Tibial nerve (tissue), 4 donors: Measurements from ENCODE around the gene B9D1. TPM values are rescaled to one million over a fixed set of nuclear protein-coding genes. Genes with fewer than 3 reads are reported as not detected.

ENCODE experiments used
- DNase-seq, 2 donors: peaks; one replicate each; pipeline ENCODE4 v3.0.0-alpha.2; 2019; ENCODE audit warnings: low spot score in 2 of 2
- H3K27ac ChIP-seq, 4 donors: fragments of 200-600 bp; sonication (generic) in 3 of 4; one replicate each; pipeline ENCODE4 v1.5.1; 2017 to 2019; ENCODE audit warnings: mild to moderate bottlenecking in 1 of 4
- H3K27me3 ChIP-seq, 2 donors: fragments of 200-600 bp; sonication (generic) in 1 of 2; one replicate each; pipeline versions ENCODE4 v1.5.1 to v1.6.0; 2017 to 2019
- H3K36me3 ChIP-seq, 3 donors: fragments of 200-600 bp; sonication (generic); one replicate each; pipeline ENCODE4 v1.5.1; 2018 to 2019
- H3K4me1 ChIP-seq, 4 donors: fragments of 200-600 bp; sonication (generic) in 3 of 4; one replicate each; pipeline ENCODE4 v1.5.1; 2017 to 2019
- H3K4me3 ChIP-seq, 4 donors: fragments of 200-600 bp; sonication (generic) in 3 of 4; one replicate each; pipeline ENCODE4 v1.5.1; 2017 to 2019; ENCODE audit warnings: mild to moderate bottlenecking in 1 of 4, moderate library complexity in 1 of 4
- H3K9me3 ChIP-seq, 4 donors: fragments of 200-600 bp; sonication (generic) in 3 of 4; one replicate each; pipeline ENCODE4 v1.5.1; 2017 to 2019
- EP300 ChIP-seq, 2 donors: sonication (generic); formaldehyde crosslinking; IDR thresholded peaks; one replicate each; pipeline ENCODE4 v1.6.1; 2017; ENCODE audit warnings: antibody characterized with exemption in 2 of 2, mild to moderate bottlenecking in 1 of 2
- POLR2A ChIP-seq, 2 donors: fragments of 450-650 bp; IDR thresholded peaks; one replicate each; pipeline ENCODE4 v1.6.1; 2017; ENCODE audit warnings: antibody characterized with exemption in 2 of 2, mild to moderate bottlenecking in 2 of 2, moderate library complexity in 2 of 2
- WGBS, 2 donors: methylation state at CpG; one replicate each; pipeline ENCODE4 v1.1.5; 2018; 5-methylcytosine and 5-hydroxymethylcytosine counted together
- total RNA-seq, 4 donors: library from RNA; depleted of rRNA; stranded (reverse); fragments of >200 nt; gene quantifications; one replicate each; pipeline ENCODE4 v1.1.0, GENCODE V29; 2016
- TF ChIP-seq, protein P1 (sequence below), 5 experiments: fragments of 200-600 bp in 3 of 5; fragments of 450-650 bp in 2 of 5; sonication (generic) in 3 of 5; IDR thresholded peaks; one replicate each; pipeline ENCODE4 v1.5.1; 2016 to 2019; ENCODE audit warnings: antibody characterized with exemption in 5 of 5, mild to moderate bottlenecking in 3 of 5, moderate library complexity in 2 of 5

The B9D1 gene
- total RNA-seq, 4 donors from 2014 or later = 21.6 to 65.4 (median 43.4) TPM

DNA sequence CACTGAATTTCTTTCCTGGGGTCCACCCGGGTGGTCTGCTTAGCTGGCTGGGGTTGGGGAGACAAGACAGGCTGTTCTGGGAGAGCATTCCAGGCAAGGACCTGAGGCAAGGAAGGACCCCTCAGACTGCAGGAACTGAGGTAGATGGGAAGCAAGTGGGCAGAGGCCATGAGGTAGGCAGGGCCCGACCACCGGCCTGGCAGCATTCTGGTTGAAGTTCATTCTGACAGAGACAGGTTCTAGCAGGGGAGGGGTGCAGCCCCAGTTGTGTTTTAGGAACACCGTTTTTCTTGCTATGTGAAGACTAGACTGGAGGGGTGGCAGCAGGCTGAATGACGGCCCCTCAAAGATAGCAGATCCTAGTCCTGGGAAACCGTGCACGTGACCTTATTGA lies 17.5 kb downstream of the B9D1 start:
- Histone ChIP-seq H3K4me3 (no peak overlapping the region), H3K4me1 (peaks cover 0 to 59% (median 25%) of the 10 kb centered on the region in 4 donors), H3K36me3 (peaks cover 0 to 3% (median 0%) of the 10 kb centered on the region in 3 donors), H3K27me3 (no peaks in the 10 kb centered on the region), H3K27ac (peak overlapping the region in 2 of 4 donors; percentile 36 to 83), H3K9me3 (no peaks in the 10 kb centered on the region)
- no peak for TF ChIP-seq POLR2A (IDR thresholded peaks at IDR 0.05)
- TF ChIP-seq EP300 (IDR thresholded peaks at IDR 0.05) = no peak
- TF ChIP-seq, protein P1, sequence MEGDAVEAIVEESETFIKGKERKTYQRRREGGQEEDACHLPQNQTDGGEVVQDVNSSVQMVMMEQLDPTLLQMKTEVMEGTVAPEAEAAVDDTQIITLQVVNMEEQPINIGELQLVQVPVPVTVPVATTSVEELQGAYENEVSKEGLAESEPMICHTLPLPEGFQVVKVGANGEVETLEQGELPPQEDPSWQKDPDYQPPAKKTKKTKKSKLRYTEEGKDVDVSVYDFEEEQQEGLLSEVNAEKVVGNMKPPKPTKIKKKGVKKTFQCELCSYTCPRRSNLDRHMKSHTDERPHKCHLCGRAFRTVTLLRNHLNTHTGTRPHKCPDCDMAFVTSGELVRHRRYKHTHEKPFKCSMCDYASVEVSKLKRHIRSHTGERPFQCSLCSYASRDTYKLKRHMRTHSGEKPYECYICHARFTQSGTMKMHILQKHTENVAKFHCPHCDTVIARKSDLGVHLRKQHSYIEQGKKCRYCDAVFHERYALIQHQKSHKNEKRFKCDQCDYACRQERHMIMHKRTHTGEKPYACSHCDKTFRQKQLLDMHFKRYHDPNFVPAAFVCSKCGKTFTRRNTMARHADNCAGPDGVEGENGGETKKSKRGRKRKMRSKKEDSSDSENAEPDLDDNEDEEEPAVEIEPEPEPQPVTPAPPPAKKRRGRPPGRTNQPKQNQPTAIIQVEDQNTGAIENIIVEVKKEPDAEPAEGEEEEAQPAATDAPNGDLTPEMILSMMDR (IDR thresholded peaks at IDR 0.05) = no peak
- WGBS, 2 donors = 88 to 91% methylated on average over 7 of the region's 7 CpGs
- no peak for DNase-seq

DNA sequence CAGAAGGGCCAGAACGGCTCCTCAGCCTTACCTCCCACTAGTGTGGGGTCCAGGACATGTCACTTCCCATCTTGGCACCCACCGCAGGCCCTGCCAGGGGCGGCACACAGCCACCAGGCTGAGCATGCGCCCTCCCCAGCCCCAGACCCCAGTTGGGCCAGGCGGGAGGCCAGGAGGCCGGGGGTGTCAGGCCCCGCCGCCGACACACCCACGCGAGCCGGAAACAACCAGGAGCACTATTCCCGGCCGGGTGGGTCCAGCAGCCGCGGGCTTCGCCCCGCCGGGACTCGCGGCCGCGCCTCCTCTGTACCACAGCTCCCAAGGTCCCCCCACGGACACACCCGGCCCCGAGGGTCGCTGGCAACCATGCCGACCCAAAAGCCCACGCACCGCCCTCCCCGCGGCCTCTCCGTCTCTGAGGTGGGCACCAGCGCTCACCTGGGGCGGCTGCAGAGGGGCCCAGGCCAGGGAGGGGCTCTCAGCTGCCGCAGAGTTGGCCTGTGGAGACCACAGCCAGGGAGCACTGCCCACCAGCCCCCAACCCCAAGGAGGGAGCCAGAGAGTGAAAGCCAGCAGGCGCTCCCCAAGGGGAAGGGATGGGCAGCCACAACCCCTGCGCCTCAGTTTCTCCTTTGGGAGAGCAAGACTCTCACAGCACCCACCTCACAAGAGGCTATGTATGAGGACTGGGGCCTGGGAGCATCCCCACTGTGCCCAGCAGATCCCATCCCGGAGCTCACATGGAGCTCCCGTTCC lies 18.0 kb downstream of the B9D1 start:
- Histone ChIP-seq H3K4me3 (no peak overlapping the region), H3K9me3 (no peaks in the 10 kb centered on the region), H3K27ac (peak overlapping the region in 3 of 4 donors; percentile 36 to 83 (median 42)), H3K27me3 (no peaks in the 10 kb centered on the region), H3K4me1 (peaks cover 0 to 59% (median 25%) of the 10 kb centered on the region in 4 donors), H3K36me3 (peaks cover 0 to 3% (median 0%) of the 10 kb centered on the region in 3 donors)
- WGBS, 2 donors = 59 to 70% methylated on average over 24 to 39 of the region's 40 CpGs
- DNase-seq = no peak
- TF ChIP-seq, protein P1 (IDR thresholded peaks at IDR 0.05) = no peak
- no peak for TF ChIP-seq POLR2A (IDR thresholded peaks at IDR 0.05)
- no peak for TF ChIP-seq EP300 (IDR thresholded peaks at IDR 0.05)

DNA sequence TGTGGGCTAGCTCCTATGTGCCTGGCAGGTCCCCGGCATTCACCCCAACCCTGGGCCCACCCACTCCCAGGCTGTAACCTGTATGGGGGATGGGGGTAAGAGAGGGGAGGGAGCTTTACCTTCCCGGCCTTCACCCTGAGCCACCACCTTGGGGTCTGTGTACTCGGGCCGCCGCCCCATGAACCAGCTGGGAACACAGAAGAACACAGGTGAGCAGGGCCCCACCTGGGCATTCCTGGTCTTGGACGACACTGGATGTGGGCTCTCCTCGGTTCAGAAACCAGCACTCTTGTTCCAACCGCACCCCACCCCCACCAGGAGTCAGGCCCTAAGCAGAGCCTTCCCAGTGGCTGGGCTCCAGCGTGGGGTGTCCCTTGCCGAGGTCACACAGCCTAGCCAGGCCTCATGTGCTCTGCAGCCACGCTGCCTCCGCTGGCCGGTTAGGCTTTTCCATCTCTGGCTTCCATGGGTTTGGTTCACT lies 18.8 kb downstream of the B9D1 start:
- no peaks in the 10 kb centered on the region for H3K9me3 ChIP-seq
- DNase-seq = no peak
- WGBS, 2 donors = 82 to 85% methylated on average over 10 to 12 of the region's 13 CpGs

DNA sequence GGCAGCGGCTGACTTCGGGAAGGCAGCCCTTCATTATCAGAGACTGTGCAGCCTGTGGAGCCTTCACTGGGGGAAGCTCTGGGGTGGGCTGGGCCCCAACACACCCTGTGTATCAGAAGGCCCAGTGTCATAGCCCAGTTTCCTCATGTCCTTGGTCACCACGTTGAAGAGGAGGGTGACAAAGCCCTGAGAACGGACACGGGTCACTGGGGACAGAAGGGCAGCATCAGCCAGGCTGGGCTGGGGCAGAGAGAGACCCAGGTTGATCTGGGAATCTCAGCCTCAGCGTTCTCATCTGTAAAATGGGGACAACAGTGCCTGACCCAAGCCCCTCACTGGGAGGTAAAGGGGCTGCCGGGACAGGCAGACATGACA lies 19.3 kb downstream of the B9D1 start:
- H3K9me3 ChIP-seq = no peaks in the 10 kb centered on the region
- peak overlapping the region in 2 of 4 donors; percentile 83 for H3K27ac ChIP-seq
- no peaks in the 10 kb centered on the region for H3K27me3 ChIP-seq
- no peak for DNase-seq
- no peak for TF ChIP-seq EP300 (IDR thresholded peaks at IDR 0.05)
- TF ChIP-seq, protein P1 (IDR thresholded peaks at IDR 0.05) = no peak
- no peak for TF ChIP-seq POLR2A (IDR thresholded peaks at IDR 0.05)
- peaks cover 0 to 63% (median 25%) of the 10 kb centered on the region in 4 donors for H3K4me1 ChIP-seq
- no peak overlapping the region for H3K4me3 ChIP-seq
- no peaks in the 10 kb centered on the region for H3K36me3 ChIP-seq
- 75 to 84% methylated on average over 6 to 7 of the region's 7 CpGs for WGBS, 2 donors

More for the DNA sequence above, 18.8 kb downstream of the B9D1 start:
- H3K36me3 ChIP-seq = peaks cover 0 to under 1% (median 0%) of the 10 kb centered on the region in 3 donors
- H3K27ac ChIP-seq = peak overlapping the region in 2 of 4 donors; percentile 36 to 83
- H3K4me1 ChIP-seq = peaks cover 0 to 59% (median 25%) of the 10 kb centered on the region in 4 donors
- TF ChIP-seq EP300 (IDR thresholded peaks at IDR 0.05) (no peak), POLR2A (IDR thresholded peaks at IDR 0.05) (no peak)
- TF ChIP-seq, protein P1 (IDR thresholded peaks at IDR 0.05) = no peak
- no peaks in the 10 kb centered on the region for H3K27me3 ChIP-seq
- no peak overlapping the region for H3K4me3 ChIP-seq

DNA sequence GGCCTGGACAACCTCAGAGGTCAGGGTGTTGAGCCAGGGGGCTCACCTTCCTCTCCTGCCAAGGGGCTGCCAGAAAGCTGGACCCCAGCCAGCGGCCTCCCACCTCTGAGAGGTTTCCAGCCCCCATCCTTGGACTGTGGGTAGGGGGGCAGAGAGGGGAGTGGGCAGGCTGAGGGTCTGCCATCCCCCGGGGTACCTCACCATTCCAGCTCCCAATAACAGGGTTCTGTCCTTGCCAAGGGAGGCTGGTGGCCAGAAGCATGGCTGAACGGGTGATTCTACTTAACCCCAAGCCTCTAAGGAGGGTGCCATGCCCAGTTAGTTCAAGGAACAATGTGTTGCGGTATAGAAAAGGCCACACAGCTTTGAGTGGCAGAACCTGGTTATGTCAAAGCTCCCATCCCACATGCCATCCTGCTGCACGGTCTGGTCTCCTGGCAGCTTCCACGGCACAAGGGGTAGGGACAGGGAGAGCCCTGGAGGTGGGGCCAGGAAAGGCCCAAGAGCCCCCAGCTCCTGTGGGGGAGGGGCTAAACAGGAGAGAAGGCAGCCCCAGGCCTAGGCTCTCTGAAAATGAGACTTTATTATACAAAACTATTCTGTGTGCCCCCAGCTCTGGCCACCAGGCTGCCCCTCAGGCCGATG lies 19.8 kb downstream of the B9D1 start:
- 54 to 58% methylated on average over 7 of the region's 7 CpGs for WGBS, 2 donors
- no peak overlapping the region for H3K4me3 ChIP-seq
- DNase-seq = no peak
- TF ChIP-seq, protein P1 (IDR thresholded peaks at IDR 0.05) = no peak
- TF ChIP-seq EP300 (IDR thresholded peaks at IDR 0.05) (no peak), POLR2A (IDR thresholded peaks at IDR 0.05) (no peak)
- peak overlapping the region in 3 of 4 donors; percentile 48 to 83 (median 83) for H3K27ac ChIP-seq
- peaks cover 0 to 68% (median 26%) of the 10 kb centered on the region in 4 donors for H3K4me1 ChIP-seq
- no peaks in the 10 kb centered on the region for H3K36me3 ChIP-seq
- H3K9me3 ChIP-seq = no peaks in the 10 kb centered on the region
- H3K27me3 ChIP-seq = no peaks in the 10 kb centered on the region
